HG03342 (cell line): ENCODE results near the gene MYO18B.

Experiments used
- ATAC-seq: cut with Tn5 transposase; IDR thresholded peaks from one replicate; pipeline ENCODE4 v1.9.1; 2021; ENCODE audit warnings: mild to moderate bottlenecking, moderate library complexity; ENCODE audit not compliant: unreplicated experiment

Gene MYO18B

DNA sequence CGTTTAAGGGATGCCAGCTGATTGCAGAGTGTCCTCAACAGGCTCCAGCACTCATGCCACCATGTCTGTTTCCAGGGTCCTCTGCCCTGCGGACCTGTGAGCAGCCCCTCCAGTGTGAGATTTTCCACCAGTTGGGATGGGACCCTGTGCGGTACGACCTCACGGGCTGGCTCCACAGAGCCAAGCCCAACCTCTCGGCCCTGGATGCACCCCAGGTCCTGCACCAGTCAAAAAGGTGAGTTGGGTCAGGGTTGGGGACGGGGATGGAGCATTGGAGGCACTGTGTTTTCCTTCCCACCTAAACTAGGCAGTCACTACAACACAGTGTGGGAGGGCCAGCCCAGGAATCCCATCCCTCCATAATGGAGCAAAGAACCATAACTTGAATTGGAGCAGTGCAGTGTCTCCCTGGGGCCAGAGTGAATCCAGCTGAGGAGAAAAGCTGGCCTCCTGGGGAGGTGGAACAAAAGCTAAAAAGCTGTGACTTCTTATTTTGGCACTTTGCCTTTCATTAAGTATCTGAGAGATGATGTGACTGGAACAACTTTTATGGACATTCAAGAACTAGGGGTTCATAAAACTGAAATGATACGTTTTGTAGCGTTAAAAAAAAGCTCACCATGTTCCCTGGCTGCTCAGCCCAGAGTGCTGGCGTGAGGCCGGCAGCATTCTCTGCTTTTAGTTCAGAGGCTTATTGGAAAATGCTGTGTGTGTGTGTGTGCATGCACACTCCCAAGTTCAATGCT is 101.8 kb downstream of the MYO18B start:
- no peak for ATAC-seq

- ATAC-seq, result no peak
These were observed 102.6 kb downstream of the MYO18B start for GRCh38 chr22:25844601-25845000.

GRCh38 chr22:25845985-25846745 is 104.2 kb downstream of the MYO18B start:
- ATAC-seq, result no peak

GRCh38 chr22:25847451-25847850 is 105.5 kb downstream of the MYO18B start:
- ATAC-seq, result no peak

- no peak for ATAC-seq
These were observed 107.0 kb downstream of the MYO18B start for GRCh38 chr22:25848954-25849353.

DNA sequence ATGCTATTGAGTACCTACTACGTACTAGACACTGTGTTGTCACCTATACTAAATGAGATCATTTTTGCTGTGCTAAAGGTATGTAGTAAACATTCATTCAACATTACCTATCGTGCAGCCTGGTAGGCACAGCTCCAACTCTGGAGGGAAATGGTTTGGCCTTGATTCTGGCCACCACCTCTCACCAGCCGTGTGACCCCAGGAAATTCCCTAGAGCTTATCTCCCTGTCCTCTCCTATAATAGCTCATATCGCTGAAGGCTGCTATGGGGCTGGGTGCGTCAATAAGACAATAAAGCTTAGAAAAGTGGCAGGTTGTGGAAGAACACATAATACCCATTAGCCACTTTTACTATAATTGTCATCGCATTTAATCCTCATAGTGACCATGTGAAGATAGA is 107.5 kb downstream of the MYO18B start:
- ATAC-seq, result no peak

DNA sequence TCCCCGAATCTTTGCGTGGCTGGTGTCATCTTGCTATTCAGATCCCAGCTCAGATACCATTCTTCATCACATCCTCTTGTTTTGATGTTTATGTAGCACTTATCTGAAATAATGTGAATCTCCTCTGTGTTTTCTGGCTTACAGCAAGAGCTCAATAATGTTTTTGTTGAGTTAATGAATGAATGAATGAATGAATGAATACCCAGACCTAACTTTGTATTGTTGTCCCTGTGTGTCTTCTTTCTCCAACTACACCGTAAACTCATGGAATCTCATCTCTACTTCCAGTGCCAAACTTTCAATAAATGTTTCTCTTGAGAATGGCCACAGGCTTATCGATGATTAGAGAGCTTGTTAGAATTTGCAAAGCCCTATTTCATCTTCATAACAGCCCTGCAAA is 110.2 kb downstream of the MYO18B start:
- ATAC-seq, result no peak

- ATAC-seq, result no peak
These were observed 111.1 kb downstream of the MYO18B start for GRCh38 chr22:25853078-25853477.

GRCh38 chr22:25853501-25854284 is 111.7 kb downstream of the MYO18B start:
- no peak for ATAC-seq

DNA sequence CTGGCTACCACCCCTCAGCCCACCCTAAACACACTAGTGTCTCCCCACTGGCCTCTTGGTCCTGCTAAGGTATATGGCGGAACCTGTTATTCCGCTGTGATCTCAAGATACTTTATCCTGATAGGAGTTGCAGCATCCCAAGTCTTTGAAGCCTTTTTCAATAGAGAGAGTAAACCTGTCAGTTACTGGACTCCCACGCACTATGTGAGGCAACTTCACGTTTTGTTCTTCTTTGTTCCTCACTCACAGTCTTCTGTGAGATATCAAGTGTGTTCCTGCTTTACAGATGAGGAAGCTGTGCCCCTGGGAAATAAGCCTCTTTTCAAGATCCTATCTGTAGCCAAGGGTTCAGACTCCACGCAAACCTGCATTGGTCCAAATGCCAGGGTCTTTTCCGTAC is 127.8 kb downstream of the MYO18B start:
- no peak for ATAC-seq

GRCh38 chr22:25874327-25874726 is 132.3 kb downstream of the MYO18B start:
- no peak for ATAC-seq

- no peak for ATAC-seq
These were observed 133.5 kb downstream of the MYO18B start for GRCh38 chr22:25875461-25875860.

GRCh38 chr22:25876871-25877270 is 134.9 kb downstream of the MYO18B start:
- no peak for ATAC-seq

GRCh38 chr22:25878933-25879332 is 136.9 kb downstream of the MYO18B start:
- no peak for ATAC-seq

DNA sequence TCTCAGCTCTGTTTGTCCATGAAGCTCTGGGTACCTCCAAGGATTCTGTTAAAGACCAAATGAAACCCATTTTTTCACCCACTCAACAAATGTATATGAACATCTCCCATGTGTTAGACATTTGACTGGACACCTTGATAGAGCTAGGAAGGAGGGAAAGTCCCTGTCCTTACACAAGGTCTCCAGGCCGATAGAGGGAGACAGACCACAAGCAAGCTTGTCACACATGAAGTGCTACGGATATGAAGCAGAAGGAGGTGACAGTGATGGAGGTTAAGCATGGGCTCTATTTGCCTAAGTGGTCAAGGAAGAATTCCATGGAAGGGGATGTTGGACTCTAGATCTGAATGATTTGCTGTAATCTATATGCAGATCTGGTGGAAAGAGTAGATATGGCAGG is 138.5 kb downstream of the MYO18B start:
- no peak for ATAC-seq

- ATAC-seq, result no peak
These were observed 139.3 kb downstream of the MYO18B start for GRCh38 chr22:25881210-25881755.

DNA sequence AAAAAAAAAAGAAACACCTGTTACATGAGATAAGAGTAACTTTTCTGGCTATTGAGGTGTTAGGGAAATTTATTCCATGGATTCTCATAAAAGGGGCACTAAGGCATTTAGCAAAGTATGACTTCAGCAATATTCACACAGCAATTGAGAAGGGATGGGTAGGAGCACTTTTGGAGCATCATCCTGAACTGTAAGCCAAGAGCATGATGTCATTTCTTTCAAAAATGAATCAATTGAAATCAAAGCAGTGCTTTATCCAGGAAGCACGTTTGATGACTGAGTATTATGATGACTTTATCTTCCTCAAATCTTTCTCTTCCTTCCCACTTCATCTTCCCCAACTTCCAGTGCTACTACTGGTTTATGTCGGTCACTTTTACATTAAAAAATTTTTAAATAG is 140.4 kb downstream of the MYO18B start:
- ATAC-seq, result no peak

DNA sequence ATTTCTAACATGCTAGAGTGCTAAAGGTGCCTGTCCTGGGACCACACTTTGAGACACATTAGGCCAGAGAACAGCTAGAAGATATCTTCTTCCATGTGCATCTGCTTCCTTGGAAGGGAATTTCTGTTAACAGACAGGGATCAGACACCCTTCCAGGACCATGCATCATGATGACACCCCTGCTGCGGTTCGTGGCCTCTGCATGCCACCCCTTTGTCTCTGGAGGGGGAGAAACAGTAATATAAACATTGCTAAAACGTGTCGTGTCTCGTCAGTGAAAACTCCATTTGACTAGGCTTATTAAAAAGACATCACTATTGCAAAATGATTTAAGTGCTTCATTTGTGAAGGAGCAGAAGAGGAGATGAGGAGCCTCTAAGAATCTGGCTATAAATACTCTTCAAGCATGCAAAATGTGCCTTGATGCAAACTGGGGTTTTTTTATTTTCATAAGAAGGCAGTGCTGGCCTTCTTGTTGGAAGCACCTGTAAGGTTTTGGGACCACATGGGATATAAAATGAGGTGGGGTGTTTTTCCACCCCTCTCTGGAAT is 141.6 kb downstream of the MYO18B start:
- no peak for ATAC-seq

DNA sequence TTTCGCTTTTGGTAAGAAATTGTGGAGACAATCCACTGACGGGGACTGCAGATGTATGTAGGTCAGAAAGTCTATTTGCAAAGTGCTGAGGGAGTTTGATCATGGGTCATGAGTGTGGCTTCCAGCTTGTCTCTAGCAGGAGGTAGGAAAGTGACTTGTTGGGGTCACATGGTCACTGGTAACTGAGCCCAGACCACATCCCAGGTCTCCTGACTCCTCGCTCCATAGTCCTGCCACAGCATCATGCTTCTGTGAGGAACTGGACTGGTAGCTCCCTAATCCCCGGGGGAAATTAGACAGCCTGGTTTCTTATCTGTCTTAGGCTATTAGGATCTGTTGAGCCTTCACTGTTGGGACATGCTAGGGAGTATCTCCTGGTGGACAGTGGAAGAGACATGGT is 142.1 kb downstream of the MYO18B start:
- no peak for ATAC-seq

GRCh38 chr22:25888399-25889054 is 146.5 kb downstream of the MYO18B start:
- ATAC-seq, result no peak

- ATAC-seq, result no peak
These were observed 148.7 kb downstream of the MYO18B start for GRCh38 chr22:25890651-25891050.
